ENCODE data around the gene IGFALS. TPM values are rescaled to one million over a fixed set of nuclear protein-coding genes. Genes with fewer than 3 reads are reported as not detected.

IGFALS gene
- total RNA-seq, 2 donors from 2014 or later: not detected

DNA sequence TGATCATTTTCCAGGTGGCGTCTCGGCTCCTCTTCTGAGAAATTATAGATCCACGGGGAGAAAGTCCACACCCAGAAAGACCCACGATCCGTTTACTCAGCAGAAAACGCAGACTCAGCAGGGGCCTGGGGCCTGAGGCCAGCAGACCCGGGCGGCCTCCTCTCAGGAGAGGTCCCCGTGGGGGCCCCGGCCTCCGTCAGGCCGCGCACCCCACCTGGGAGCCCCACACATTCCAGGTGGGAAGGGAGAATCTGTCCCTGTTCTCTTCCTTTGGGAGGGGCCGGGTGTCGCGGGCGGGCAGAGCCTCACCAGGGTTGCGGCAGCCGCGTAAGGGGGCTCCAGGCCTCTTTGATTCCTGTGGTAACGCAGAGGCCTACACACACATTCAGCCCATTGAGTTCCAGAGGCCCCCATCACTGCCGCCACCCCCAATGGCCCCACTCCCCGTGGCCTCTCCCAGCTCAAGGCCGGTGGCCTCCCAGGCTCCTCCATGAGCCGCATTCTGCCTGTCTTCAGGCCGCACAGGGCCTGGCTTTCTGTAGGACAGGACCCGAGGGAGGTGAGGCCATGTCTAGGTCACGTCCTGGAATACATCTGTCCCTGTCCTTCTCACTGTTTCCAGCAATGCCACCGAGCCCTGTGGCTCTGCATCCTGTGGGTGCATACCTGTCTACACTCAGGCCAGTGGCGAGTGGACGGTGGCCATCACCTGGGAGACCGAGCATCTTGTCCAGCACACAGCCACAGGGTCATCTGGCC lies 1.6 kb upstream of the IGFALS start:
- 93 to 95% methylated on average over 18 to 32 of the region's 32 CpGs for WGBS, 2 experiments (ENCODE audit: insufficient coverage in 1 of 2, insufficient read length in 1 of 2)
- Mint-ChIP-seq H3K36me3 (ENCODE audit: low read depth) (peaks cover 25% of the 10 kb centered on the region), H3K4me1 (no peaks in the 10 kb centered on the region), H3K27ac (no peak overlapping the region), H3K4me3 (no peak overlapping the region), H3K27me3 (ENCODE audit: insufficient read depth) (no peaks in the 10 kb centered on the region), H3K9me3 (peaks cover 41% of the 10 kb centered on the region)
- Histone ChIP-seq H3K4me3 (ENCODE audit: low read length) (no peak overlapping the region), H3K9ac (ENCODE audit: extremely low read depth, low read length, poor library complexity, severe bottlenecking) (no peak overlapping the region), H3K4me1 (ENCODE audit: control insufficient read depth, insufficient read depth, low read length) (no peaks in the 10 kb centered on the region), H3K27ac (ENCODE audit: low read depth, low read length) (no peak overlapping the region), H3K9me3 (ENCODE audit: control insufficient read depth, low read length) (peaks cover 26% of the 10 kb centered on the region), H3K27me3 (ENCODE audit: control insufficient read depth, insufficient read depth, low read length, poor library complexity, severe bottlenecking) (no peaks in the 10 kb centered on the region), H3K36me3 (ENCODE audit: control insufficient read depth, insufficient read depth, low read length) (no peaks in the 10 kb centered on the region)
- TF ChIP-seq, protein P1, sequence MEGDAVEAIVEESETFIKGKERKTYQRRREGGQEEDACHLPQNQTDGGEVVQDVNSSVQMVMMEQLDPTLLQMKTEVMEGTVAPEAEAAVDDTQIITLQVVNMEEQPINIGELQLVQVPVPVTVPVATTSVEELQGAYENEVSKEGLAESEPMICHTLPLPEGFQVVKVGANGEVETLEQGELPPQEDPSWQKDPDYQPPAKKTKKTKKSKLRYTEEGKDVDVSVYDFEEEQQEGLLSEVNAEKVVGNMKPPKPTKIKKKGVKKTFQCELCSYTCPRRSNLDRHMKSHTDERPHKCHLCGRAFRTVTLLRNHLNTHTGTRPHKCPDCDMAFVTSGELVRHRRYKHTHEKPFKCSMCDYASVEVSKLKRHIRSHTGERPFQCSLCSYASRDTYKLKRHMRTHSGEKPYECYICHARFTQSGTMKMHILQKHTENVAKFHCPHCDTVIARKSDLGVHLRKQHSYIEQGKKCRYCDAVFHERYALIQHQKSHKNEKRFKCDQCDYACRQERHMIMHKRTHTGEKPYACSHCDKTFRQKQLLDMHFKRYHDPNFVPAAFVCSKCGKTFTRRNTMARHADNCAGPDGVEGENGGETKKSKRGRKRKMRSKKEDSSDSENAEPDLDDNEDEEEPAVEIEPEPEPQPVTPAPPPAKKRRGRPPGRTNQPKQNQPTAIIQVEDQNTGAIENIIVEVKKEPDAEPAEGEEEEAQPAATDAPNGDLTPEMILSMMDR (conservative IDR thresholded peaks at IDR 0.05): no peak
- DNase-seq: no peak

DNA sequence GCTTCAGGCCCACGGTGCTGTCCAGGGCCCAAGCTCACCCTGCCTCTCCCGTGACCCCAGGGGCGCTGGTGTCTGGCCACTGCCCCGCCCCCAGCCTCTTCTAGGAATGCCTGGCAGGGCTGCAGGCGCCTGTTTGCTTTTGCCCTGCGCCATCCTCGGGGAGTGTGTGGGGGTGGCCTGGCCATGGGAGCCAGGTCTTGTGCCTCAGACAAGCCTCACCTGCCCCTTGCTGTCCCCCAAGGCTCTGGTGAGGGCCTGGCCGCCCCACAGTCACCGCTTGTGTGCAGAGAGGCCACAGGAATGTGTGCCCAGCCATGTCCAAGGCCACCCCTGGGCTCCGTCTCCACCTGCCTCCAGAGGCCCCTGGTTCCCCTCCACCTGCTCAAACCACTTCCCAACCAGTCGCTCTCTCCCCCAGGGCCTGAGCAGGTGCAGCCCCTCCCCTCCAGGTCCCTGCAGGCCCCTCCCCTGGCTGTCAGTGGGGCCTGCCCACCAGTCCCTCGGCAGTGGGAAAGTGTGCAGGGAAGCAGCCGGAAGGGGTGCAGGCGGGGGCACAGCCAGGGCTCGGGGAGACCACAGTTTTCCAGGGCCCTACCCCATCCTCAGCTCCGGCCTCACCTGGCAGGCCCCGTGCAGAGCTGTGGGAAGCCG lies 841 bp upstream of the IGFALS start:
- Histone ChIP-seq H3K9me3 (ENCODE audit: control insufficient read depth, low read length) (peaks cover 18% of the 10 kb centered on the region), H3K27me3 (ENCODE audit: control insufficient read depth, insufficient read depth, low read length, poor library complexity, severe bottlenecking) (no peaks in the 10 kb centered on the region), H3K36me3 (ENCODE audit: control insufficient read depth, insufficient read depth, low read length) (no peaks in the 10 kb centered on the region), H3K27ac (ENCODE audit: low read depth, low read length) (no peak overlapping the region), H3K9ac (ENCODE audit: extremely low read depth, low read length, poor library complexity, severe bottlenecking) (no peak overlapping the region), H3K4me1 (ENCODE audit: control insufficient read depth, insufficient read depth, low read length) (no peaks in the 10 kb centered on the region), H3K4me3 (ENCODE audit: low read length) (no peak overlapping the region)
- Mint-ChIP-seq H3K4me3 (no peak overlapping the region), H3K4me1 (no peaks in the 10 kb centered on the region), H3K9me3 (peaks cover 34% of the 10 kb centered on the region), H3K36me3 (ENCODE audit: low read depth) (peaks cover 18% of the 10 kb centered on the region), H3K27ac (no peak overlapping the region), H3K27me3 (ENCODE audit: insufficient read depth) (no peaks in the 10 kb centered on the region)
- 89 to 92% methylated on average over 6 to 18 of the region's 18 CpGs for WGBS, 2 experiments (ENCODE audit: insufficient coverage in 1 of 2, insufficient read length in 1 of 2)
- peak; percentile 40 for DNase-seq
- TF ChIP-seq, protein P1 (conservative IDR thresholded peaks at IDR 0.05): no peak

DNA sequence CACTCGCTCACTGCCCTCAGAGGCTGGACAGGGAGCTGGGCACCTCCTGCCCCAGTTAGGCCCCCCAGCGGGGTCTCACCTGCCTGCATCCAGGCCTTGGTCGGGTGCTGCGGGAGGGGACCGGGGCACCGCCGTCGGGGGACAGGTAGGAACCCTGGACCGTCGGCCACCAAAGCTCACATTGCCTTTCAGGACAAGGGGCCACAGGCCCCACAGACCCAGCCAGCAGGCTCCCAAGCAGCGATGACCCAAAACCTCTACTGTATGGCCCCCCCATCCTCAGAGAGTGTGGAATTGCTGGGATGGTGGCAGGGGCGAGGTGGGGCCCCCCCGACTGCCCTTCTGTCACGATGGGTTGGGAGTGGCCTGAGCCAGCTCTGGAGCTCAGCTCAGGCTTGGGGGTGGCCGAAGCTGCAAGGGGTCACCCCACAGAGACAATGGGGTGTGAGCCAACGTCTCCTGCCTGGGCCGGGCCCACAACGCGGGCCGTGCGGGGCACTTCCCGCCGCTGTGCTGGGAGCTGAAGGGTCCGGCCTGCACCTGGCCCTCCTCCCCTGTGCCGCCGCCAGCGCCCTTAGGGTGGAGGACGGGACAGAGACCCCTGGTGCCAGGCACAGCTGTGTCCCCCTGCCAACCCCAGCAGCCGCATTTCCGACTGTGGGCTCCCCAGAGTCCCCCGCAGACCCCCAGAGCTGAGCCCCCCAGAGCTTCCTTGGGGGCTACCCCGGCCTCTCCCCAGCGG lies 498 bp downstream of the IGFALS start:
- H3K36me3 Mint-ChIP-seq (ENCODE audit: low read depth): peaks cover 13% of the 10 kb centered on the region
- no peaks in the 10 kb centered on the region for H3K36me3 ChIP-seq (ENCODE audit: control insufficient read depth, insufficient read depth, low read length)
- H3K27me3 Mint-ChIP-seq (ENCODE audit: insufficient read depth): no peaks in the 10 kb centered on the region
- H3K4me3 Mint-ChIP-seq: no peak overlapping the region
- H3K4me1 ChIP-seq (ENCODE audit: control insufficient read depth, insufficient read depth, low read length): no peaks in the 10 kb centered on the region
- H3K9me3 Mint-ChIP-seq: peaks cover 20% of the 10 kb centered on the region
- WGBS, 2 experiments (ENCODE audit: insufficient coverage in 1 of 2, insufficient read length in 1 of 2): 93 to 95% methylated on average over 22 to 33 of the region's 33 CpGs
- no peak overlapping the region for H3K4me3 ChIP-seq (ENCODE audit: low read length)
- peaks cover 6% of the 10 kb centered on the region for H3K9me3 ChIP-seq (ENCODE audit: control insufficient read depth, low read length)
- TF ChIP-seq, protein P1 (conservative IDR thresholded peaks at IDR 0.05): no peak
- H3K27ac Mint-ChIP-seq: no peak overlapping the region
- H3K4me1 Mint-ChIP-seq: no peaks in the 10 kb centered on the region
- H3K27me3 ChIP-seq (ENCODE audit: control insufficient read depth, insufficient read depth, low read length, poor library complexity, severe bottlenecking): no peaks in the 10 kb centered on the region
- no peak overlapping the region for H3K27ac ChIP-seq (ENCODE audit: low read depth, low read length)
- peak; percentile 38 for DNase-seq
- no peak overlapping the region for H3K9ac ChIP-seq (ENCODE audit: extremely low read depth, low read length, poor library complexity, severe bottlenecking)

All from endodermal cell (in vitro differentiated cells).